ENCODE measurements around the gene PXMP2. TPM values are rescaled to one million over a fixed set of nuclear protein-coding genes. Genes with fewer than 3 reads are reported as not detected.

The PXMP2 gene
- polyA plus RNA-seq, 1 donor (not counting 4 experiments of a cell fraction or from before 2014, with no cell fraction given), result 18.0 TPM

- H2AFZ ChIP-seq (ENCODE audit: control insufficient read depth, low read length), result no peak overlapping the region
- TF ChIP-seq CTCF (optimal IDR thresholded peaks at IDR 0.05 in 1 of 3, IDR thresholded peaks at IDR 0.05 in 1 of 3, conservative IDR thresholded peaks at IDR 0.05 in 1 of 3; ENCODE audit: extremely low read depth in 1 of 3, insufficient read depth in 2 of 3, low read length in 3 of 3) (no peak), EZH2 (IDR thresholded peaks at IDR 0.05; ENCODE audit: low read length) (no peak)
- H3K9me3 ChIP-seq (ENCODE audit: control insufficient read depth, low read depth, low read length), result no peaks in the 10 kb centered on the region
- peak overlapping the region; percentile 31 for H3K27ac ChIP-seq (ENCODE audit: control insufficient read depth, insufficient read depth, low read length)
- H3K9me1 ChIP-seq (ENCODE audit: control insufficient read depth, extremely low read depth, insufficient read depth, low read length), result no peaks in the 10 kb centered on the region
- H3K27me3 ChIP-seq (ENCODE audit: control insufficient read depth, extremely low read depth, insufficient read depth, low read length), result no peaks in the 10 kb centered on the region
- dilution Hi-C loops (cut with MboI; ENCODE audit: extremely low pct_ligation_motif_present, low sequenced_read_pairs), result no loop called here
- H3K4me3 ChIP-seq (ENCODE audit: control insufficient read depth in 2 of 3, extremely low read depth in 1 of 3, insufficient read depth in 2 of 3, low read depth in 1 of 3, low read length in 3 of 3), result no peak overlapping the region
- DNase-seq (ENCODE audit: low read depth, low spot score) (no peak), FAIRE-seq (no peak)
- no peak overlapping the region for H3K9ac ChIP-seq (ENCODE audit: control insufficient read depth, extremely low read depth, insufficient read depth, low read length)
- no peaks in the 10 kb centered on the region for H3K79me2 ChIP-seq (ENCODE audit: control insufficient read depth, insufficient read depth, low read length)
- peaks cover 3% of the 10 kb centered on the region for H3K4me1 ChIP-seq (ENCODE audit: control insufficient read depth, extremely low read depth, insufficient read depth, low read length)
- H3K36me3 ChIP-seq (ENCODE audit: control insufficient read depth in 2 of 2, extremely low read depth in 1 of 2, insufficient read depth in 2 of 2, low read length in 2 of 2), result peaks cover 31 to 53% of the 10 kb centered on the region in 2 experiments
- peak overlapping the region; percentile 3 for H3K4me2 ChIP-seq (ENCODE audit: control insufficient read depth, extremely low read depth, insufficient read depth, low read depth, low read length)
- no peaks in the 10 kb centered on the region for H4K20me1 ChIP-seq (ENCODE audit: control insufficient read depth, extremely low read depth, insufficient read depth, low read length)
These were observed 18.1 kb upstream of the PXMP2 start for GRCh38 chr12:132669166-132669879.

GRCh38 chr12:132672116-132672515 is 15.3 kb upstream of the PXMP2 start:
- H2AFZ ChIP-seq (ENCODE audit: control insufficient read depth, low read length), result no peak overlapping the region
- no peak overlapping the region for H3K9ac ChIP-seq (ENCODE audit: control insufficient read depth, extremely low read depth, insufficient read depth, low read length)
- dilution Hi-C loops (cut with MboI; ENCODE audit: extremely low pct_ligation_motif_present, low sequenced_read_pairs), result no loop called here
- no peak for FAIRE-seq
- peaks cover 3% of the 10 kb centered on the region for H3K4me1 ChIP-seq (ENCODE audit: control insufficient read depth, extremely low read depth, insufficient read depth, low read length)
- no peaks in the 10 kb centered on the region for H3K79me2 ChIP-seq (ENCODE audit: control insufficient read depth, insufficient read depth, low read length)
- no peak overlapping the region for H3K4me3 ChIP-seq (ENCODE audit: control insufficient read depth in 2 of 3, extremely low read depth in 1 of 3, insufficient read depth in 2 of 3, low read depth in 1 of 3, low read length in 3 of 3)
- H3K9me1 ChIP-seq (ENCODE audit: control insufficient read depth, extremely low read depth, insufficient read depth, low read length), result no peaks in the 10 kb centered on the region
- H4K20me1 ChIP-seq (ENCODE audit: control insufficient read depth, extremely low read depth, insufficient read depth, low read length), result no peaks in the 10 kb centered on the region
- H3K27ac ChIP-seq (ENCODE audit: control insufficient read depth, insufficient read depth, low read length), result no peak overlapping the region
- no peak overlapping the region for H3K4me2 ChIP-seq (ENCODE audit: control insufficient read depth, extremely low read depth, insufficient read depth, low read depth, low read length)
- no peaks in the 10 kb centered on the region for H3K27me3 ChIP-seq (ENCODE audit: control insufficient read depth, extremely low read depth, insufficient read depth, low read length)
- DNase-seq (ENCODE audit: low read depth, low spot score), result no peak
- H3K9me3 ChIP-seq (ENCODE audit: control insufficient read depth, low read depth, low read length), result no peaks in the 10 kb centered on the region
- peaks cover 33 to 49% of the 10 kb centered on the region in 2 experiments for H3K36me3 ChIP-seq (ENCODE audit: control insufficient read depth in 2 of 2, extremely low read depth in 1 of 2, insufficient read depth in 2 of 2, low read length in 2 of 2)
- TF ChIP-seq CTCF (optimal IDR thresholded peaks at IDR 0.05 in 1 of 3, IDR thresholded peaks at IDR 0.05 in 1 of 3, conservative IDR thresholded peaks at IDR 0.05 in 1 of 3; ENCODE audit: extremely low read depth in 1 of 3, insufficient read depth in 2 of 3, low read length in 3 of 3) (no peak), EZH2 (IDR thresholded peaks at IDR 0.05; ENCODE audit: low read length) (no peak)
